GM15510 (cell line): ENCODE measurements around the gene CRMP1.

Source experiments
- POLR2A ChIP-seq: IDR thresholded peaks from 3 replicates; pipeline ENCODE4 v1.6.1; 2011; ENCODE audit warnings: borderline replicate concordance; ENCODE audit not compliant: insufficient read length; ENCODE audit errors: extremely low read depth

Gene CRMP1

DNA sequence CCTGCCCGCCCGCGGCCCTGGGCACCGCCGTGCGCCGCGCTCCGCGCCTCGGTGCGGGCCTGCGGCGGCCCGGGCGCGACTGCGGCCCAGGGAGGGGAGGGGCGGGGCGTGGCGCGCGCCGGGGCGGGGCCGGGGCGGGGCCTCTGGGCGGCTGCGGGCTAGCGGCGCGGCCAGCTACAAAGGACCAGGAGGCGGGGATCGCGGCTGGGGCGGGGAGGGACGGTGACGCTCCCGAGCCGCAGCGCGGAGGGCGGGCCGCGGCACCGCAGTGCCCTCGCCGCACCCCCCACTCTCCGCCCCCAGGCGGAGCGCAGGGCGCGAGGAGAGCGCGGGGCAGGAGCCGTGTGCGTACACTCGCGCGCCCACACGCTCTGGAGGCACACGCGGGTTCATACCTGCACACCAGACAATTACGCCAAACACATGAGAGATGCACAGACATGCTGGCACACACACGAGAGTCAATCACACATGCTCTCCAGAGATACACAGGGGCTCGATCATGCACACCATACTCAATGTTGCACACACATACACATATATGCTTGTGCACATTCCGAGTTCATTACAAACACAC is at the start of gene CRMP1:
CRMP1 (minus strand) TSS at position 83 of the 577 bp plus-strand sequence. CDS start 117 bp downstream, outside the sequence.
- no peak for TF ChIP-seq POLR2A

DNA sequence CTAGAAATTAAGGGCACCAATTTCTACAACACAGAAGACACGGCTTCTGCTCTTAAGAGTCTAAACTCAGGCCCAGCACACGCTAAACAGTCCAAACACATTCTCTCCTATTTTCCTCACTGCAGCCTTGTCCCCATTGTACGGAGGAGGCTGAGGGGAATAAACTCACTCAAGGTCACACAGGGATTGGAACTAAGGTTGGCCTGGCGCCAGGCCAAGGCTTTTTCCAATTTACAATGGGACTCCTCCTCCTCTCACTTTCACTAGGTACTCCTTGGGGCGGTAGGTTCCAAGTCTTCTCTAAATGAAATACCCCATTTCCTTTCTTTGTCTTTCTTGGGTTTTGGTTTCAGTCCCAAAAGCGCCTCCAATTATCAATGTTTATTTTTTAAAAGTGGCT is 48.7 kb upstream of the CRMP1 start:
- TF ChIP-seq POLR2A = no peak

DNA sequence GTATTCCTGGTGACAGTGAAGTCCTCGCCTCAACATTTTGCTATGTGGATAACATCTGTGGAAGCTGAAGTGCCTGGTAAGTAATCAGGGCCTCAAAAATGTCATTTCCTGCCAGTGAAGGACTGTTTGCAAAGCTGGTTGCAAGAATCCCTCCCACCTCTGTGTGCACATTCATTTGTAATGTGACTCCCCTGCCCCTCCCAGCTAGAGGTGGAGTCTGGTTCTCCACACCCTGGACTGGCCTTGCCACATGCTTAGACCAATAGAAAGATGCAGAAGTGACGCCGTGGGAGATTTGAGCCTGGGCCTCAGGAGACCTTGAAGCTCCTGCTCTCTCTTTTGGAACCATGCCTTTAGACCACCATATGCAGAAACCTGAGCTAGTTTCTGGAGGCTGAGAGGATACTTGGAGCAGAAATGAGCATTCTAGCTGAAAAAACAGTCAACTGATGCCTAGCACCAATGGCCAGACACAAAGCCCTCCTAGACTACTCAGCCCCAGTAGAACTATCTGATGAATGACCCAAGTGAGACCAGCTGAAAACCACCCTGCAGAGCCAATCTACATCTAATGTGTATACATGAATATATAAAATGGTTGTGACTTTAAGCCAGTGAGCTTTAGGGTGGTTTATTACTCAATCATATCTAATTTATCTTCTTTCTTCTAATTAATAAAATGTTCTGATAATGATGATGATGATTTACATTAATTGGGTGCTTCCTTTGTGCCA is 47.8 kb upstream of the CRMP1 start:
- TF ChIP-seq POLR2A = no peak

DNA sequence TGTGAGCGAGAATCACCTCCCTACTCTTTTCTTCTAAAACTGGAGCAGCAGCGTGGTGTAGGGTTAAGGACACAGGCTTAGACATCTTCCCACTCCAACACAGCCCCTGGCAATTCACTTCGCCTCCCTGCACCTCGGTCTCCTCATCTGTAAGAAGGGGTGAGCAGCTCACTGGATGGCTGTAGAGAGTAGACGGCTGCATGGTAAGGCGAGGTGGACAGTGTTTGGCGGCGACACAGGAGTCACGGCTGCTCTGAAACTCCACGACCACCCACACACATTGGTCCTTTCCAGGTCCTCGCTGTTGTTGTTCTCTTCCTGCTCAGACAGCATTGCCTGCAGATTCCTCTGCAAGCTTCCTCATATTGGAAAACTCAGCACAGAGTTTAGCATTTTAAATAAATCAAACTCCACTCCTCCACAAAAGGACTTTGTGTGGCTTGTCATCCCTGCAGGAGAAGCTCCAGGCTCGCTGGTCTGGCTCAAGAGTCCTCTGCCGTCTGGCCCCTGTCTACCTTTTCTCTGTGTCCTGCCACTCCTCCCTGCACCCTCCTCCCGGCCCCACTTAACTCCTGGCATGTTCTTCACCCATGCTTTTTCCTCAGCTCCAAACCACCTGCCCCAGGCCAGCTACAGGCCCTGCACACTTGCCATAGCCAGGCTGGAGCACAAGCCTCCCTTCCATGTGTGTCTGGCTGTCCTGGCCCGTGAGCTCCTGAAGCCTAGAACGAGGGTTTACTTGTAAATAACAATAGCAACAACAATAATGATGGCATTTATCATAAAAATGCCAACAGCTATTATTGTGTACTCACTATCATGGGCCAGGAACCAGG is 41.3 kb upstream of the CRMP1 start:
- no peak for TF ChIP-seq POLR2A

DNA sequence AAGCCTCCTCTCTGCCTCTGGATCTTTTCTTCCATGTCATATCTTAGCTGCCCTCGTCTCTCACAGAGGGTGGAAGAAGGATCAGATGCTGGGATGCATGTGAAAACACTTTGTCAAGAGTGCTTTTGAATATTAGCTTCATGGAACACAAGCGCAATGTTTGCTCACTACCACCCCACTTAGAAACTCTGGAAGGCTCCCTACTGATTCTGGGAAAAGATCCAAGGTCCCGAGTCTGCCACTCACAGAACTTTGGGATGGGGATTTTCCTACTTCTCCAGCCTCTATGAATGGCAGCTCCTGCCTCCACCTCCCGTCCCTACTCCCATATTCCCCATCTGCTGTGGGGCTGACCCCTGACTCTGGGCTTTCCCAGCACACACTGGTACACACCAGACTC is 40.2 kb upstream of the CRMP1 start:
- TF ChIP-seq POLR2A = no peak

DNA sequence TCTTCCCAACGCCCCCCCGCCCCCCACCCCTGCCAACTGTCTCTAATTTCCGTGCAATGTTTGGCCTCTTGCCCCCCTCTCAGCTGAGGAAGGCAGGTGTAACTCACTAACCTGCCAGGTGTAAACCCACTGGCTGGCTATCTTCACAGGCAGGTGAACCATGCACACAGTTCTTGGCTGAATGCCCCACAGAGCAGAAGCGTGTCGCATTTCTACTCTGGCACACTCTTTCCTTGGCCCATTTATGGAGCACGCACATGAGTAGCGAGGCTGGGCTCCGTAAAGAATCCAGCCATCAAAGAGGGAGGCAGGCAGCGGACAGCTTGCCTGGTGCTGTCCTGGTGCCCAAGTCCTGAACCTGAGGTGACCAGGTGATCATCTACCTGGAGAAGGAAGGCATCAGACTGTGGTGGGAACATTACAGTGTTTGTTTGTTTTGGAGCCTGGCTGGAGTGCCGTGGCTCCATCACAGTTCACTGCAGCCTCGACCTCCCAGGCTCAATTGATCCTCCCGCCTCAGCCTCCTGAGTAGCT is 39.2 kb upstream of the CRMP1 start:
- no peak for TF ChIP-seq POLR2A

DNA sequence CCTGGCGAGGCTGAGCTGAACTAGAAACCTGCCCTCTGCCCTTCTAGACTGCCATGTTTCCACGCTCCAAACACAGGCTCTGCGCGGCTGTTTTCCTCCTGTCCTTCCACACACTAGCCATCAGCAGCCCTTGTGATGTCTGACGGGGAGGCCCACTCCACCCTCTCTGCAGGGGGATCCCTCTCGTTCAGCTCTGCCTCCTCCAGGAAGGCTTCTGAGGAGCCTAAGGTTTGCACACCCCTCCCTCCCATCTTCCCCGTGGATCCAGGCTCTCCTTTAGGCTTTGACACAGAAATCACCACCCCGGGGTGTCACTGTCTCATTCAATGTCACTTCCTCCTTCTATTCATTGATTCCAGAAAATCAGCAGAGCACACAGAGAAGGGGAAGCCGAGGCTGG is 38.6 kb upstream of the CRMP1 start:
- no peak for TF ChIP-seq POLR2A

DNA sequence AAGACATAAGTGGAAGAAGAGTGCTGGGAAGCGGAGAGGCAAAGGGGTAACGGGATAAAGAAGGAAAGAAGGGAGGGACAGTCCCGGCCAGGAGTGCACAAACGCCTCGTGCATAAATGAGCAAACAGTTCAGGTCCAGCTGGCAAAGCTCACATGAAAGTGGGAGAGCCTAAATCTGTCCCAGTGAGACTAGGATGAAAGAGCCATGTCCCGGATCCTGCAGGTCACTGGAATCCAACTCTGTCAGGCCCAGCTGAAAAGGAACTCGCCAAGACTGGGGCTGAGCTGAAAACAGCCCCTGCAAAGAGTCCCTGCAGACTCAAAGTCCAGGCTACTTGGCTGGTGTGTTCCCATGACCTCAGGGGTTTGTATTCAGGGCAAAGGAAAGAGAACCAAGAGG is 38.0 kb upstream of the CRMP1 start:
- TF ChIP-seq POLR2A = no peak

DNA sequence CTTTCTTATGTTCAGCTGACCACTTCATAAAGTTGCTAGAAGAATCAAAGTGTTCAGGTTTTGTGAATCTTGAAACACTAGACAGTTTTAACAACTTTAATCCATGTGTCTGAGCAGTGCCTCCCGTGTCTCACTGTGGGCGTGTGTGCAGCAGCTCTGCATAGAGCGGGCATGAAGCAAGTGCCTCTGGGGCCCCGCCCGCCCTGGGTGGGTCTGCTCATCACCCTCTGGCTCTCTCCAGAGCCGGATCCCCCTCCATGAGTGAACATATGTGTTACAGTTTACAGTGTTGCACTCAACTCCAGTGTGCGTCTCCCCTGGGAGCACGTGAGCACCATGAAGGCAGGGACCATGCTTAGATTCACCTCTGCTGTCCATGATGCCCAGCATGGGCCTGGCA is 37.6 kb upstream of the CRMP1 start:
- no peak for TF ChIP-seq POLR2A

DNA sequence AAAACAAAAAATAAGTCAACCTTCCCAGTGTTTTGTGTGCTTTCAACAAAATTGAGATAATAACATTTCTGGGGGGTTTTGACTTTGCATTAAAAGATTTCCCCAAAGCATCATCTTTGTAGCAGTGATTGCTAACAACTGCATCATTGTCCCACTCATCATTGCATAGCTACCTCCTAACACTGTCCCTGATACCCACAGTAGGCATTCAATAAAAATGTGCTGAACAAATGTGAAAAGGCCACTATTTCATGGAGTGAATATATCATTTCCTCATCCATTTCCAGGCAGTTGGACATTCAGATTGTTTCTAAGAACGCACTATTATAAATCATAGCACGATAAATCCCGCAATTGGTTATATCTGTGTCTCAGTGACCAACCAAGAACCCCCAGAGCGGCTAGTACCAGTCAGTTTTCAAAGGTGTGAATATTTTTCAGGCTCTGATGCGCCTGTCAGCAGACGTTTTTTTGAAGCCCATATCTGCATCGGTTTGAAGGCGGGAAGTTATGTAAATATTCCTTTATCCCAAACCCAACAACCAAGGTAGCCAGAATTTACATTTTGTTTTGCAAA is 36.0 kb upstream of the CRMP1 start:
- TF ChIP-seq POLR2A = no peak

DNA sequence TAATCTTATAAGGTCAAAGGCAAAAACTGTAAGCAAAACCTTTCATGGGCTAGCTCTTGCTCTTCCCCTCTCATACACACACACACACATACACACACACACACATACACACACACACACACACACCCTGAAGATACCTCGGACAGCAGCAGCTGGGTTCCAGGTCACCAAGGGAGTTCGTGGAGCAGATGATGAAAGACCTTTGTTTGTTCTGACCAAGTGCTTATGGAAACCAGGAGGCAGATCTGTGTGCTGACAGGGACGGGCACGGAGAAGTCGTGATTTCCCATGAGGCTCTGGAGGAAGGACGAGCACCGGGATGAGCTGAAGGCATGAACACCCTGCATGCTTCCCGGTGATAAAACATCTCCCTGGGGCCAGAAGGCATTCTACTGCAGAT is 35.4 kb upstream of the CRMP1 start:
- TF ChIP-seq POLR2A = no peak

DNA sequence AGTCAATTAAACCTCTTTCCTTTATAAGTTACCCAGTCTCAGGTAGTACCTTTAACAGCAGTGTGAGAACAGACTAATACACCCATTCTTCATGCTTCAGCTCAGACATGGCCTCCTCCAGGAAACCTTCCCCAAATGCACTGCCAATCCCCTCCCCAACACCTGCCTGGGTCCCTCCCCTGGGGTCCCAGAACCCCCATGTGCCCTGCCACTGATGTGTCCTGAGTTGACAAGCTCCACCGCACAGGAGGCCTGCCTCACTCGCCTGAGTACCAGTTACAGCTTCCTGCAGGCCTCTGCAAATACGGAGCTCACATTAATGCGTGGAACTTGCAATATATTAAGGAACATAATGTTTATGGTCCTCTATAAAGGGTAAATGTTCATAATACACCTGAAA is 34.9 kb upstream of the CRMP1 start:
- no peak for TF ChIP-seq POLR2A

DNA sequence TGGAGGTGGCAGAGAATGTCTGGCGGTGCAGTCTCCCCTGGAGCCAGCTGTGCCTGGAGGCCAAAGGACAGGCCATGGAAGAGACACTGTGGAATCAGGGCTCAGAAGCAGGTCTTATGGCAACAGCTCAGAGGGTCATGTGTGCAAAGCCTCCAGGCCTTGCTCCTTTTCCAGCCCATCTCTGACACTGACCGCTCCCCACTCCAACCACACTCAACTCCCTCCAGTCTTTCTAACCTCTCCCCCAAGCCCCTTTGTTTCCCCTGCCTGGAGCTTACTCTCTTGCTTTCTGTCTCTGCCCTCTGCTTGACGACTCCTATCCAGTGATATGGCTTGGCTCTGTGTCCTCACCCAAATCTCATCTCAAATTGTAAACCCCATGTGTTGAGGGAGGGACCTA is 34.2 kb upstream of the CRMP1 start:
- TF ChIP-seq POLR2A = no peak

DNA sequence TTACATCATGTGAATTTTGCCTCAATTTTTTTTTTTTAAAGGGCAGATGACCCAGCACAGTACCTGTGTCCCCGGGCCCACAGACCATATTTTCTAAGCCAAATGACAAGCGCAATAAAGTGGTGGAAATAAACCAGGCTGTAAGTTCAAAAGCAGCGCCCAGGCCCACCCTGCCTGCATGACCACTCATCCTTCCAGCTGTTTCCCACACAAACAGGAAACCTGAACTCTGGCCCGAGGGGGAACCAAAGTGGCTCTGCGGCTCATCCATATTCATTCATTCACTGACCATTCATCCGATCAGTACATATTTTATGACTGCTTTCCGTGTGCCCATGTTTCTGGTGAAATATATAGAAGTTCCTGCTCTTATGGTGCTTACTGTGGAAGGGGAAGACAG is 33.7 kb upstream of the CRMP1 start:
- no peak for TF ChIP-seq POLR2A
